NCI-H128 (cell line): ENCODE results near the gene GRAMD4.

ENCODE experiments used
- DNase-seq: peaks from one replicate; lab custom pipeline; 2025; ENCODE audit not compliant: unreplicated experiment; lab: John Stamatoyannopoulos, UW

GRAMD4 gene

GRCh38 chr22:46582281-46582933 is 37.8 kb upstream of the GRAMD4 start:
- no peak for DNase-seq

DNA sequence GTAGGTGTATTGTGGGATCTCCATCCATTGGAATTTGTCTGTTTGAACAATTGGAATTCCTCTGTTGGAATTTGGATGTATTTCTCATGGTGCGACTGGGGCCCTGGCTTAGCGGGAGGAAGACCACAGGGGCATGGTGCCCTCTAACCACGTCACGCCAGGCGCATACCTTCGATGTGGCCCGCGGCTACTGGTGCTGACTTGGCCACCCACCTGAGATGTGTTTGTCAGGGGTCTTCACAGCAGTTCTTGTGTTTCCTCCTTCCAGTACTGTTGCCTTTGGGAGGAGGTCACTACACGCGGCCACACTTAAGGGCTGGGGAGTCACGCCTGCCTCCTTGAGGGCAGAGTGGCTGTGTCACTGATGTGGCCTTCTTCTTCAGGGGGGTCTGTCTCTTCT is 36.6 kb upstream of the GRAMD4 start:
- no peak for DNase-seq

DNA sequence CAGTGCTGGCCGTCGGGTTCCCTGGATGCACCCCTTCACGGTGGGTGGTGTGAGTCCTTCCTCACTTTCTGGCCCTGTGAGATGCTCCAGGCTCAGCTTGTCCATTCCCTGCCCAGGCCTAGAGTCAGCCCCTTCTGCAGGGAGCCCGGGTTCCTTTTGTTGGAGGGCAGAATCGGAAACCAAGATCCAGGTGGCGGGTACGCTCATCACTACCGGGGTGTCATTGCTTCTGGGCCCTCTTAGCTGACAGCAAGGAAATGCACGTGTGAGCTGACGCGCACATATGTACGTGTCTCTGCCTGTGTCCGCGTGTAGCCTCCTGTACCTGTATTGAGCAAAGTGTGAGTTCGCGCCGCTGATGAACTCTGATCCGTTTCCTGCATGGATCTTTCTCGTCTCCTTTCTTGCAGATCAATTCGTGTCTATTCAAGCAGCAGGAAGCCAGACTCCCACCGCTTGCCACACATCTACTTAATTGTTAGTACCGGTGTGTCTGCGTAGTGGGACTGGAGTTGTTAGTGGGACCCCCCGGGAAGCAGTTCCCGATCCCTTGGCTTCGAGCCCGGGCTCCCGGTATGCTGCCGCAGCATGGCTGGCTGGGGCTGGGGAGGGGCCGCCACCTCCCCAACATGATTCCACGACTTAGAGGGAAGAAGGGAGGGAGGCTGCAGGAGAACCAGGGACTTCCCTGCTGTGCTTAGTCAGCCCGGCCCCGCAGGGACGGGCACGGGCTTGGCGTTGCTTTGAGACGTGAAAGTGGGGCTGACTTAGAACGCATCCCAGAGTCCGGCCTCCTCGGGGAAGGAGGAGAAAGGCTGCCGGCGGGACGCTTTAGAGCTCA is 35.9 kb upstream of the GRAMD4 start:
- no peak for DNase-seq

DNA sequence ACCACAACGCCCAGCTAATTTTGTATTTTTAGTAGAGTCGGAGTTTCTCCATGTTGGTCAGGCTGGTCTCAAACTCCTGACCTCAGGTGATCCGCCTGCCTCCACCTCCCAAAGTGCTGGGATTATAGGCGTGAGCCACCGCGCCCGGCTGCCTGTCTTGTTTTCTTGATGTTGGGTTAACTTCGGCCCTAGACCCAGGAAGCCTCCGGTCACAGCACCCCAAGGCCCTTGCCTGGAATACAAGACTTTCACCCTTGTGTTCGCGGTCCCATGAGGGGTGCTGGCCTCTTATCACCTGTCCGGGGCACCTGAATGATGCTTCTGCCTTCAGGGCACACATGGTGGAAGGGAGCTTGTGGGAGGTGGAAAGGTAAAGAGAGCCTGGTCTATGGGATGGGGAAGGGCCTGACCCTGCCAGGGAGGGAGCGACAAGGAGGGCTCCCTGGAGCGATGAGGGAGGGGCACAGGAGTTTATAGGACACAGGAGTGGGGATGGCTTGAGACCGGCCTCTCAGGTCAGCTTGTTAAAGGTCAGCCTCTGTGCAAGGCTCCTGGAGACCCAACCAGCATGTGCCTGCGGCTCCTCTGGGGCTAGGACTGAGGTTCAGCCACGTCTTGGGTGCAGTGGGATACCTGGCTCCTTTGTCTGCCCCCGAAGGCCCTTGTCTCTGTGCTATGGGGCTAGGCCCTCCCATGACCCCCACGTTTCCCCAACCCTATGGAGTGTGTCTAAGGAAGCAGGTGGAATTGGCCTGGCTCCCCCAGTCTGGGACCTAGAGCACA is 34.7 kb upstream of the GRAMD4 start:
- DNase-seq, result no peak

DNA sequence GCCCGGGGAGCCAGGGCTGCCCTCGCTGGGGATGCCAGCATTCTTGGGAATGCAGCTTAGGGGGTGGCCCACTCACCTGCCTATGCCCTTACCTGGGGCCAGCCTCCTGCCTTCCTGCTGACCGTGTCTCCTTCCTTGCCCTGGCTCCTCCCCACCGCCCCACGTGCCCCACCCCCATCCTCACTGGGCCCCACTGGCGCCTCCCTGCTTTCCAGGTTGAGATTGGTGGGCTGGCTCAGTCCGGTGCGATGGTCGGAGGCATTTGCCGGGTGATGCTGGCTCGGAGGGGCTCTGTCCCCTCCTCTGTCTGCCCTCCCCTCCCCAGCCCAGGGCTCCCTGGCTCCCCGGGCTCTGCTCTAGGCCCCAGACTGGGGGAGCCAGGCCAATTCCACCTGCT is 34.1 kb upstream of the GRAMD4 start:
- DNase-seq, result no peak

GRCh38 chr22:46586531-46587011 is 33.6 kb upstream of the GRAMD4 start:
- no peak for DNase-seq

DNA sequence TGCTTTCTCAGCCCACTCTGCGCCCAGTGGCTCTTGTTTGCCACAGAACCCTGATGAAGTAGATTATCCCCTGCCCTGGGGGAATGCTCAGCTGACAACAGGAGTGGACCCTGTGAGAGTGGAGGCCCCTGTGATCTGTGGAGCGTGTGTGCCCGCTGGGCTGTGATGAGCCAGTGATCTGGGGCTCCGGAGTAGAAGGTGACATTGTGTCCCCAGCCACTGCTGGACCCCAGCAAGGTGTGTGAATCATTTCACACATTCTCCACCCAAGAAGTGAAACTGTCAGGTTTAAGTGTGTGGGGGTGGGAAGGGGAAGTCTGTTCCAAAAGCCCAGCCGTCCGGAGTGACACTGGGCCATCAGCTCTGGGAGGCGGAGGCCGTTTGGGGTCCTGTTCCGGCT is 33.1 kb upstream of the GRAMD4 start:
- no peak for DNase-seq

DNA sequence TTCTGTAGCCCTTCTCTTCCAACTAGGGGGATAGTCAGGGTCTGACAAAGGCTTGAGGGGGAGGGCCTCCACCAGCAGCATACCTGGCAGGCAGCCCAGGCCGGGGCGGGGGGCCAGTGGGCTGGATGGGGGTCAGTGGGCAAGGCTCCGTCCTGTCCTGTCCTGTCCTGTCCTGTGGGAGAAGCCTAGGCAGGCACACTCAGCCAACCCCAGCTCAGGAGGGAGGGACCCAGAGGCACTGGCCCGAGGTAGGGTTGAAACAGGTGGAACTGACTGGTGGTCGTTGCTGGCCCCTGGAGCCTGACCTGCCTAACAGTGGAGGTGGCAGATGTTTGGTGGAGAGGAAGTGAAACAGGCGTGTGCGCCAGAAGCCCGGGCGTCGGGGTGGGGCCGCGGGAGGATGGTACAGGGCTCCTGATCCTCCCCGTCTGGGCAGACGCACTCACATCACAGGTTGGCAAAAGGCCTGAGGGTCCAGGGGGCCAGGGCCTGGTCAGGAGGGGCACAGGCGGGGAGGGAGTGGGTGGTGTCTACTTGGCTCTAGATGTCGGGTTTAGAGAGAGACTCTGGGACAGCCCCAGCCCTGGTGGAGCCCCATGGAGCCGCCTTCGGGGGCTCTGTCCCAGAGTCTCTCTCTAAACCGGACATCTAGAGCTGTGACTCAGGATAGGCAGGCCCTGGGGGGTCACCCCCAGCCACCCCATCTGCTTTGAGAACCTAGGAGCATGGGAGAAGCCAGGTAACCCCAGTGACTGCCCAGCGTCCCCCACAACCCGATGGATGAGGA is 32.5 kb upstream of the GRAMD4 start:
- no peak for DNase-seq

DNA sequence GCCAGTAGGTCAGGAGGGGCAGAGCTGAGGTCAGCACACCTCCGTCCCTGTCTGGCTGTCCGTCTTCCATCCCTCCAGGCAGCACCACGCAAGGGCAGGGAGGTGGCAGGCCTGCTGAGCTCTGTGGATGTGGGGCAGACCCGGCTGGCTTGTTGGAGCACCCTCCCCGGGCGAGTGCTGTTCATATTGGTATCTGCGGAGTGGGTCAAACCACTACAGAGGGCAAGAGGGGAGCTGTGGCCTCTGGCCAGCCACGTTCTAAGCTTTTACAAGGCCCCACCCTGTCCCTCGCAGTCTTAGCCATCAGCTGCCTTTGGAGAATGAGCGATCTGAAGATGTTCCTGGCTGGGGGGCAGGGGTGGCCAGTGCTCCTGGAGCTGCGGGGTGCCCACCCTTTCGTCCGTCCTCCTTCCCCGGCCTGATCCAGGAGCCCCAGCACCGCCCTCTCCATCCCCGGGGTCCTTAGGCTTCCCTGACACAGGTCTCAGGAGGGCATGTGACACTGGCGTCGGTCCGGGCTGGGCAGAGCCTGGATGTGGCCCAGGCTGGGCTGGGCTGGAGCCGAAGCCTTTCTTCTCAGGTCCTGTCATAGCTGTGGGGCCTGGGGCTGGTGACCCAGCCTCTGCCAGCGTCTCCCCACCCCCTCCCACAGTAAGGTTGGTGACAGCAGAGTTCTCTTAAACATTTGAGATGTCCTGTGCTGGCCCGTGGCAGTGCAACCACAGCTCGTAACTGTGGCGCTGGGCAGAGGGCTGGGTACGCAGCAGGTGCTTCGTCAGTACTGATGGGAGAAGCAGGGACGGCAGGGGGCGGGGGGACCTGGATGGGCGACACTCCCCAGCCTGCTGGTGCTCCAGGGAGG is 31.7 kb upstream of the GRAMD4 start:
- DNase-seq, result no peak

GRCh38 chr22:46589141-46589748 is 30.9 kb upstream of the GRAMD4 start:
- DNase-seq, result no peak

DNA sequence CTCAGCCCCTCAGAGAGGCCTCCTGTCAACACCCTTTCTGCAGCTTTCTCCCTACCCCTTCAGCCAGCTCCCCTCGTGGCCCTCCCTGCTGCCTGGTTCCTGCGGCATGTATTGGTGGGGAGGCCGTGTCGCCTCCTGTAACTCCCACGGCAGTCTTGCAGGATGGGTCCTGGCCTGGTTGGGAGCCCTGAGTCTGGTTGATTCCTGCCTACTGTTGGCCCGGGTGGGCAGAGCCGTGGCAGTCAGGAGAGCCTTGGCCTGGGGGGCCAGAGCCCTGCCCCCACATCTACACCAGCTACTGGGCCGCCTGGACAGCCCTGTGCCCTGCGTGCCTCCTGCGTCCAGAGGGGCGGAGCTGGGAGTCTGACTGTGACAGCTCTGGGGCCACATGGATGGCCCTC is 30.3 kb upstream of the GRAMD4 start:
- no peak for DNase-seq

GRCh38 chr22:46590334-46590733 is 29.9 kb upstream of the GRAMD4 start:
- DNase-seq, result no peak

GRCh38 chr22:46591930-46592329 is 28.3 kb upstream of the GRAMD4 start:
- no peak for DNase-seq

- no peak for DNase-seq
Measured at GRCh38 chr22:46592390-46592872, 27.8 kb upstream of the GRAMD4 start.

DNA sequence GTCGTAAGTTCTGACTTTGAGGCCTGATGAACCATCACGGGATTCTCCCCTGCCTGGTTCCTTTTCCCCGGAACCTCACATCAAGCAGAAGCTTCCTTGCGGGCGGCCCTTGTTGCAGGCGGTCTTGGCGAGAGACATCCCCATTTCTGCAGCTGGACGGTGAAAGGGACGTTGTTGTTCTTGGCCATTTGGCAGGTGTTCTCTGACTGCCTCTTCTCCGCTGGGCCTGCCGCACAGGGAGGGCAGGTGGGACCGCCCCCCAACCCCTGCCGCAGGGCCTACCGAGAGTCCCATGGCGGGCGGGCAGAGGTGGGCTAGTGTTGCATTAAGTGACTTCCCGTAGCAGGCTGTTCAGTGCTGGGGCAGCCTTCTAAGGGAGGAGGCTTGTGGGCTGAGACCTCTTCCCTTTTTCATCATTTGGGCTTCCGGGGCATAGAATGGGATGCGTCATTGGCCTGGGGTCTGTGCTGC is 26.9 kb upstream of the GRAMD4 start:
- DNase-seq, result no peak

DNA sequence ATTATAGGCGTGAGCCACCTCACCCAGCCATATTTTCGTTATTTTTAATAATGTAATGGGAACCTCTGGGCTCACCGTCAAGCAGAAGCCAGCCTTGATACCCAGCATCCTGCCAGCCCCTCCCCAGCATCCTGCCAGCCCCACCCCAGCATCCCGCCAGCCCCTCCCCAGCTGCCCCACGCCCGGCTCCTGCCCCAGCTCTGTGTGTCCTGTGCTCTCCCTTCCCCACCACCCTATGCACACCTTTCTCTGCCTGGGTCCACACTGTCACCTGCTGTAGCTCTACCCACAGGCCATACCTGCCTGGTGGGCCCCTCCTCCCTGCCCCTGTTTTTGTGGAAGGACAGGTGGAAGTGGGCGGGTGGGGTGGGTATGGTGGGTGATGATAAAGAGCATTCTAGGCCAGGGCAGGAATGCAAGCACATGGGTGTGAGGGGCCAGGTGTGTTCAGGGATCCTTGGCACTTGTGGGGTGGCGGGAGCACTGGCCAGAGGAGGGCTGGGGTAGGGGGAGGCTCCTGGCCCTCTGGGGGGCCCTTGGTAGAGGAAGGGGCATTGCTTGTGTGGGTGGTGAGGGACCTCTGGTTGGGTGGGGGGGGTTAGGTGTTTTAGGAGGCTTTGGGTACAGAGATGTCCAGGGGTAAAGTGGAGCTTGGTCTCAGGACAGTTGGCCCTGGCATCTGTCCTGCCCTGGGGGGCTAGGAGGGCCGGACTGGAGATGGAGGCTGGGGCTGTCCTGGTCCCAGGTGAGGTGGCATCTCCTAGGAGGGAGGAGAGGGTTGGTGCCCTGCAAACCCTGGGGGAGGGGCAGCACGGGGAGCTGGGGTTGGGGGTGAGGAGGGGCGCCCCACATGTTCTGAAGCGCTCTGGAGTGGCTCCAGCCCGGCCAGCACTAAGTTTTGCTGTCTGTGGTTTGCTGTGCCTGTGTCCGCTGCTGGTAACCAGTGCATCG is 25.9 kb upstream of the GRAMD4 start:
- DNase-seq, result no peak

DNA sequence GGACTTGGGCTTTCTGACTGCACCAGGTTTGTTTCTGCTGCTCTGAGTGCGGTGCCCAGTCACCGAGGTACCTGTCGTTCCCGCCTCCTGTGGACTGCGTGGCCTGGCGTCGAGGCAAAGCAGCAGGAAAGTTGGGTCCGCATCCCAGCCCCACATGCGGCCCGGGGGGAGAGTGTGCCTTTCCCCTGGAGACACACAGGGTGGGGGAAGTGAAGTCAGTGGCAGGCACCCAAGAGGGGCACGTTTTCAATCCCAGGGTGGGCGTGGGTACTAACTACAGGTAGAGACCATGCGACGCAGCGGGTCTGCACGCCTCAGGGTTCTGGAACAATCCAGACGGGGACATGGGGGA is 25.3 kb upstream of the GRAMD4 start:
- DNase-seq, result no peak

DNA sequence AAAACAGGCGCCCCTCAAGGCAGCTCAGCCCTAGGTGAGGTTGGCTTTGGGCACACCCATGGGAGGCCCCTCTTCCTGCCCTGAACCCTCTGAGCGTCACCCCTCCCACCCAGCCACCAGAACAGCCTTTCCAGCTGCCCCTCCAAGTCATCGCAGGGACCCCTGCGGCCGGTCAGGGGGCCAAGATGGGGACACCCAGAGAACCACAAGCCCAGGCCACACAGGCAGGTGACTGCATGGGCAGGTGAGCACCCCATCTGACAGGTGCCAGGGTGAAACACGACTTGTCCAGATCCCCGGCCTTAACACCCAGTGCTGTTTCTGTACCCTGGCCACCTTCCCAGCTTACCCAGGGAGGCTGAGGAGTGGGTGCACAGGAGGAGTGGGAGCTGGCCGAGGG is 24.6 kb upstream of the GRAMD4 start:
- no peak for DNase-seq
